Fibroblast of gingiva (primary cell): Measurements from ENCODE around the gene PDE10A.
"Not testable (repeated sequence)": the region's sequence is repeated elsewhere in the genome, so short reads cannot be mapped to it uniquely, and the experiment has no call there.

Experiments
- DNase-seq: peaks from one replicate; pipeline ENCODE4 v3.0.0-alpha.2; 2011; ENCODE audit warnings: low read depth

PDE10A gene

GRCh38 chr6:165551828-165552227, 111.2 kb downstream of the PDE10A start:
- no peak for DNase-seq

GRCh38 chr6:165548450-165548849, 114.6 kb downstream of the PDE10A start:
- no peak for DNase-seq

GRCh38 chr6:165545806-165546205, 117.2 kb downstream of the PDE10A start:
- DNase-seq: peak; percentile 4

GRCh38 chr6:165543781-165544180, 119.3 kb downstream of the PDE10A start:
- DNase-seq: no peak

- DNase-seq: no peak
These were observed 126.1 kb downstream of the PDE10A start for GRCh38 chr6:165536911-165537310.

GRCh38 chr6:165519316-165519715, 143.7 kb downstream of the PDE10A start:
- no peak for DNase-seq

- no peak for DNase-seq
These were observed 146.9 kb downstream of the PDE10A start for GRCh38 chr6:165515963-165516624.

GRCh38 chr6:165514621-165515020, 148.4 kb downstream of the PDE10A start:
- no peak for DNase-seq

GRCh38 chr6:165511807-165512206, 151.2 kb downstream of the PDE10A start:
- DNase-seq: no peak

- DNase-seq: no peak
These were observed 154.6 kb downstream of the PDE10A start for GRCh38 chr6:165508321-165508869.

- no peak for DNase-seq
These were observed 156.4 kb downstream of the PDE10A start for GRCh38 chr6:165506657-165507056.

GRCh38 chr6:165500214-165500907, 162.7 kb downstream of the PDE10A start:
- not testable (repeated sequence) for DNase-seq

GRCh38 chr6:165497472-165497871, 165.6 kb downstream of the PDE10A start:
- DNase-seq: no peak

- DNase-seq: no peak
These were observed 174.3 kb downstream of the PDE10A start for GRCh38 chr6:165488624-165489295.

- DNase-seq: no peak
These were observed 175.1 kb downstream of the PDE10A start for GRCh38 chr6:165487950-165488349.

- no peak for DNase-seq
These were observed 175.7 kb downstream of the PDE10A start for GRCh38 chr6:165487347-165487746.

- DNase-seq: no peak
These were observed 176.6 kb downstream of the PDE10A start for GRCh38 chr6:165486183-165487137.

- DNase-seq: no peak
These were observed 178.7 kb downstream of the PDE10A start for GRCh38 chr6:165484178-165484889.

- DNase-seq: no peak
These were observed 181.1 kb downstream of the PDE10A start for GRCh38 chr6:165481921-165482320.

- DNase-seq: no peak
These were observed 182.1 kb downstream of the PDE10A start for GRCh38 chr6:165480916-165481315.

- no peak for DNase-seq
These were observed 184.5 kb downstream of the PDE10A start for GRCh38 chr6:165478581-165478980.
